Retinal pigment epithelial cell (primary cell): ENCODE data around the gene AGAP5.

Source experiments
- DNase-seq: peaks from one replicate; pipeline ENCODE4 v3.0.0-alpha.2; 2010; ENCODE audit warnings: low read depth
- H3K4me3 ChIP-seq: 2 replicates; pipeline ENCODE4 v1.5.1; 2011; ENCODE audit warnings: mild to moderate bottlenecking, low read length, control low read depth, moderate library complexity
- CTCF ChIP-seq: conservative IDR thresholded peaks from 2 replicates; pipeline ENCODE4 v1.5.1; 2011; ENCODE audit warnings: low read depth, low read length, control low read depth, inconsistent platforms

Gene AGAP5

GRCh38 chr10:73635781-73636180, 62.1 kb downstream of the AGAP5 start:
- no peak for DNase-seq
- H3K4me3 ChIP-seq: no peak overlapping the region
- TF ChIP-seq CTCF: no peak

GRCh38 chr10:73634421-73634820, 63.5 kb downstream of the AGAP5 start:
- no peak overlapping the region for H3K4me3 ChIP-seq
- TF ChIP-seq CTCF: no peak
- no peak for DNase-seq

- no peak for TF ChIP-seq CTCF
- no peak for DNase-seq
- H3K4me3 ChIP-seq: no peak overlapping the region
Observed at GRCh38 chr10:73629165-73629564, 68.7 kb downstream of the AGAP5 start.

GRCh38 chr10:73628405-73628804, 69.5 kb downstream of the AGAP5 start:
- DNase-seq: no peak
- TF ChIP-seq CTCF: no peak
- no peak overlapping the region for H3K4me3 ChIP-seq

GRCh38 chr10:73627300-73627699, 70.6 kb downstream of the AGAP5 start:
- H3K4me3 ChIP-seq: no peak overlapping the region
- no peak for TF ChIP-seq CTCF
- no peak for DNase-seq

GRCh38 chr10:73625884-73626752, 71.8 kb downstream of the AGAP5 start:
- peak overlapping the region; percentile 96 for H3K4me3 ChIP-seq
- TF ChIP-seq CTCF: no peak
- DNase-seq: peak; percentile 93

GRCh38 chr10:73625004-73625883, 72.7 kb downstream of the AGAP5 start:
- TF ChIP-seq CTCF: peak; percentile 15
- no peak for DNase-seq
- H3K4me3 ChIP-seq: peak overlapping the region; percentile 96
